Activated naive CD8-positive, alpha-beta T cell (primary cell): Measurements from ENCODE around the gene CDH2.

Experiments used
- H3K27ac Mint-ChIP-seq: one replicate; pipeline ENCODE4 v1.8.0; 2021; ENCODE audit warnings: mixed read lengths
- H3K27me3 Mint-ChIP-seq: one replicate; pipeline ENCODE4 v1.8.0; 2021; ENCODE audit warnings: mixed read lengths
- H3K36me3 Mint-ChIP-seq: one replicate; pipeline ENCODE4 v1.8.0; 2021; ENCODE audit warnings: mixed read lengths
- H3K4me1 Mint-ChIP-seq: one replicate; pipeline ENCODE4 v1.8.0; 2021; ENCODE audit warnings: low read depth, mixed read lengths
- H3K4me3 Mint-ChIP-seq: one replicate; pipeline ENCODE4 v1.8.0; 2021; ENCODE audit warnings: mild to moderate bottlenecking, mixed read lengths
- H3K9me3 Mint-ChIP-seq: one replicate; pipeline ENCODE4 v1.8.0; 2021; ENCODE audit warnings: low read depth, mixed read lengths

Gene CDH2

GRCh38 chr18:28040211-28040610 is 136.7 kb downstream of the CDH2 start:
- no peaks in the 10 kb centered on the region for H3K4me1 Mint-ChIP-seq
- H3K27me3 Mint-ChIP-seq, result no peaks in the 10 kb centered on the region
- no peak overlapping the region for H3K27ac Mint-ChIP-seq
- H3K4me3 Mint-ChIP-seq, result no peak overlapping the region
- H3K36me3 Mint-ChIP-seq, result no peaks in the 10 kb centered on the region
- peaks cover 8% of the 10 kb centered on the region for H3K9me3 Mint-ChIP-seq

GRCh38 chr18:28039691-28040090 is 137.2 kb downstream of the CDH2 start:
- Mint-ChIP-seq H3K9me3 (peaks cover 8% of the 10 kb centered on the region), H3K4me3 (no peak overlapping the region), H3K27ac (no peak overlapping the region), H3K36me3 (no peaks in the 10 kb centered on the region), H3K27me3 (no peaks in the 10 kb centered on the region), H3K4me1 (no peaks in the 10 kb centered on the region)

GRCh38 chr18:28039078-28039477 is 137.9 kb downstream of the CDH2 start:
- no peak overlapping the region for H3K4me3 Mint-ChIP-seq
- no peaks in the 10 kb centered on the region for H3K4me1 Mint-ChIP-seq
- peaks cover 8% of the 10 kb centered on the region for H3K9me3 Mint-ChIP-seq
- no peak overlapping the region for H3K27ac Mint-ChIP-seq
- H3K27me3 Mint-ChIP-seq, result no peaks in the 10 kb centered on the region
- H3K36me3 Mint-ChIP-seq, result no peaks in the 10 kb centered on the region

GRCh38 chr18:28036488-28036887 is 140.4 kb downstream of the CDH2 start:
- no peaks in the 10 kb centered on the region for H3K4me1 Mint-ChIP-seq
- H3K36me3 Mint-ChIP-seq, result no peaks in the 10 kb centered on the region
- H3K27me3 Mint-ChIP-seq, result no peaks in the 10 kb centered on the region
- no peak overlapping the region for H3K27ac Mint-ChIP-seq
- H3K4me3 Mint-ChIP-seq, result no peak overlapping the region
- H3K9me3 Mint-ChIP-seq, result peaks cover 8% of the 10 kb centered on the region

- H3K27me3 Mint-ChIP-seq, result no peaks in the 10 kb centered on the region
- H3K27ac Mint-ChIP-seq, result no peak overlapping the region
- H3K4me3 Mint-ChIP-seq, result no peak overlapping the region
- H3K4me1 Mint-ChIP-seq, result no peaks in the 10 kb centered on the region
- no peaks in the 10 kb centered on the region for H3K36me3 Mint-ChIP-seq
- peaks cover 8% of the 10 kb centered on the region for H3K9me3 Mint-ChIP-seq
Observed at GRCh38 chr18:28034567-28034966, 142.4 kb downstream of the CDH2 start.

GRCh38 chr18:28032177-28032576 is 144.8 kb downstream of the CDH2 start:
- H3K4me3 Mint-ChIP-seq, result no peak overlapping the region
- H3K9me3 Mint-ChIP-seq, result peaks cover under 1% of the 10 kb centered on the region
- no peaks in the 10 kb centered on the region for H3K36me3 Mint-ChIP-seq
- no peaks in the 10 kb centered on the region for H3K4me1 Mint-ChIP-seq
- no peaks in the 10 kb centered on the region for H3K27me3 Mint-ChIP-seq
- H3K27ac Mint-ChIP-seq, result no peak overlapping the region

- H3K27me3 Mint-ChIP-seq, result no peaks in the 10 kb centered on the region
- H3K9me3 Mint-ChIP-seq, result no peaks in the 10 kb centered on the region
- H3K4me3 Mint-ChIP-seq, result no peak overlapping the region
- H3K36me3 Mint-ChIP-seq, result no peaks in the 10 kb centered on the region
- H3K27ac Mint-ChIP-seq, result no peak overlapping the region
- no peaks in the 10 kb centered on the region for H3K4me1 Mint-ChIP-seq
Observed at GRCh38 chr18:28030458-28030857, 146.5 kb downstream of the CDH2 start.

GRCh38 chr18:28027755-28028154 is 149.2 kb downstream of the CDH2 start:
- Mint-ChIP-seq H3K36me3 (no peaks in the 10 kb centered on the region), H3K4me3 (no peak overlapping the region), H3K9me3 (no peaks in the 10 kb centered on the region), H3K27me3 (no peaks in the 10 kb centered on the region), H3K4me1 (no peaks in the 10 kb centered on the region), H3K27ac (no peak overlapping the region)

GRCh38 chr18:28019425-28020108 is 157.4 kb downstream of the CDH2 start:
- Mint-ChIP-seq H3K27me3 (no peaks in the 10 kb centered on the region), H3K9me3 (peaks cover 5% of the 10 kb centered on the region), H3K4me1 (no peaks in the 10 kb centered on the region), H3K27ac (no peak overlapping the region), H3K4me3 (no peak overlapping the region), H3K36me3 (no peaks in the 10 kb centered on the region)

GRCh38 chr18:28018351-28018750 is 158.6 kb downstream of the CDH2 start:
- no peaks in the 10 kb centered on the region for H3K4me1 Mint-ChIP-seq
- peaks cover 5% of the 10 kb centered on the region for H3K9me3 Mint-ChIP-seq
- H3K27me3 Mint-ChIP-seq, result no peaks in the 10 kb centered on the region
- no peaks in the 10 kb centered on the region for H3K36me3 Mint-ChIP-seq
- H3K4me3 Mint-ChIP-seq, result no peak overlapping the region
- no peak overlapping the region for H3K27ac Mint-ChIP-seq

- no peaks in the 10 kb centered on the region for H3K36me3 Mint-ChIP-seq
- H3K4me1 Mint-ChIP-seq, result no peaks in the 10 kb centered on the region
- H3K27me3 Mint-ChIP-seq, result no peaks in the 10 kb centered on the region
- H3K27ac Mint-ChIP-seq, result no peak overlapping the region
- H3K9me3 Mint-ChIP-seq, result peaks cover 5% of the 10 kb centered on the region
- H3K4me3 Mint-ChIP-seq, result no peak overlapping the region
Observed at GRCh38 chr18:28015671-28016070, 161.3 kb downstream of the CDH2 start.

GRCh38 chr18:28013066-28013465 is 163.9 kb downstream of the CDH2 start:
- Mint-ChIP-seq H3K27me3 (no peaks in the 10 kb centered on the region), H3K27ac (no peak overlapping the region), H3K9me3 (no peaks in the 10 kb centered on the region), H3K4me1 (no peaks in the 10 kb centered on the region), H3K36me3 (no peaks in the 10 kb centered on the region), H3K4me3 (no peak overlapping the region)

- Mint-ChIP-seq H3K4me3 (no peak overlapping the region), H3K9me3 (no peaks in the 10 kb centered on the region), H3K27me3 (no peaks in the 10 kb centered on the region)
Observed at GRCh38 chr18:28012336-28012735, 164.6 kb downstream of the CDH2 start.

GRCh38 chr18:28009589-28009988 is 167.3 kb downstream of the CDH2 start:
- H3K4me3 Mint-ChIP-seq, result no peak overlapping the region
- no peak overlapping the region for H3K27ac Mint-ChIP-seq
- H3K27me3 Mint-ChIP-seq, result no peaks in the 10 kb centered on the region
- H3K36me3 Mint-ChIP-seq, result no peaks in the 10 kb centered on the region
- no peaks in the 10 kb centered on the region for H3K4me1 Mint-ChIP-seq
- no peaks in the 10 kb centered on the region for H3K9me3 Mint-ChIP-seq

More at GRCh38 chr18:28012336-28012735, 164.6 kb downstream of the CDH2 start:
- Mint-ChIP-seq H3K36me3 (no peaks in the 10 kb centered on the region), H3K27ac (no peak overlapping the region), H3K4me1 (no peaks in the 10 kb centered on the region)

GRCh38 chr18:28007841-28008240 is 169.1 kb downstream of the CDH2 start:
- no peak overlapping the region for H3K4me3 Mint-ChIP-seq
- peaks cover 3% of the 10 kb centered on the region for H3K9me3 Mint-ChIP-seq

GRCh38 chr18:28005164-28005563 is 171.8 kb downstream of the CDH2 start:
- Mint-ChIP-seq H3K27ac (no peak overlapping the region), H3K4me3 (no peak overlapping the region), H3K9me3 (peaks cover 3% of the 10 kb centered on the region), H3K36me3 (no peaks in the 10 kb centered on the region), H3K27me3 (no peaks in the 10 kb centered on the region), H3K4me1 (no peaks in the 10 kb centered on the region)

More at GRCh38 chr18:28007841-28008240, 169.1 kb downstream of the CDH2 start:
- no peaks in the 10 kb centered on the region for H3K36me3 Mint-ChIP-seq
- H3K27ac Mint-ChIP-seq, result no peak overlapping the region
- no peaks in the 10 kb centered on the region for H3K27me3 Mint-ChIP-seq
- no peaks in the 10 kb centered on the region for H3K4me1 Mint-ChIP-seq
